Sigmoid colon (tissue), 4 donors: ENCODE results near the gene PLK1.

Source experiments
- EP300 ChIP-seq, 4 donors: sonication (generic); formaldehyde crosslinking; IDR thresholded peaks; one replicate each; pipeline ENCODE4 v1.6.1; 2017; ENCODE audit warnings: antibody characterized with exemption in 4 of 4
- POLR2AphosphoS5 ChIP-seq, 4 donors: sonication (generic); formaldehyde crosslinking; IDR thresholded peaks; one replicate each; pipeline ENCODE4 v1.6.1; 2017; ENCODE audit warnings: antibody characterized with exemption in 4 of 4
- TF ChIP-seq, protein P1 (sequence below), 4 experiments: fragments of 450-650 bp in 3 of 4; fragments of 200-600 bp in 1 of 4; IDR thresholded peaks; one replicate each; pipeline ENCODE4 v1.5.1; 2016 to 2019; ENCODE audit warnings: antibody characterized with exemption in 4 of 4, mild to moderate bottlenecking in 3 of 4, moderate library complexity in 2 of 4

DNA sequence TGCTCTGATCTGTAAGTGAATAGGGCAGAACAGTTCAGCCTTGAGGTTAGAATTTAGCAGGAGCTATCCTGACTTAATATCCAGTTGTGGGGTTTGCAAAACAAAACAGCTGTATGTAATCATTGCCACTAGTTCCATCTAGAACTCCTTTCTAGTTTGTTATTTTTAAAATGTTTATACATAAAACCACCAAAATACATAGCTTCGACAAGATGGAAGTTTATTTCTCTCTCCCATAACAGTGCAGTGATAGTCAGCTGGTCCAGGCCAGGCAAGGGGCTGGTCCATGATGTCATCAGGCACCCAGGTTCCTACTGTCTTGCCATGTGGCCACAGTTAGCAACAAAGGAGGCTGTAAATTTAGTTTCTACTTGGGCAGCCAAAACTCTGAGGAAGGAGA, 10.5 kb upstream of the PLK1 start:
- TF ChIP-seq, protein P1, sequence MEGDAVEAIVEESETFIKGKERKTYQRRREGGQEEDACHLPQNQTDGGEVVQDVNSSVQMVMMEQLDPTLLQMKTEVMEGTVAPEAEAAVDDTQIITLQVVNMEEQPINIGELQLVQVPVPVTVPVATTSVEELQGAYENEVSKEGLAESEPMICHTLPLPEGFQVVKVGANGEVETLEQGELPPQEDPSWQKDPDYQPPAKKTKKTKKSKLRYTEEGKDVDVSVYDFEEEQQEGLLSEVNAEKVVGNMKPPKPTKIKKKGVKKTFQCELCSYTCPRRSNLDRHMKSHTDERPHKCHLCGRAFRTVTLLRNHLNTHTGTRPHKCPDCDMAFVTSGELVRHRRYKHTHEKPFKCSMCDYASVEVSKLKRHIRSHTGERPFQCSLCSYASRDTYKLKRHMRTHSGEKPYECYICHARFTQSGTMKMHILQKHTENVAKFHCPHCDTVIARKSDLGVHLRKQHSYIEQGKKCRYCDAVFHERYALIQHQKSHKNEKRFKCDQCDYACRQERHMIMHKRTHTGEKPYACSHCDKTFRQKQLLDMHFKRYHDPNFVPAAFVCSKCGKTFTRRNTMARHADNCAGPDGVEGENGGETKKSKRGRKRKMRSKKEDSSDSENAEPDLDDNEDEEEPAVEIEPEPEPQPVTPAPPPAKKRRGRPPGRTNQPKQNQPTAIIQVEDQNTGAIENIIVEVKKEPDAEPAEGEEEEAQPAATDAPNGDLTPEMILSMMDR (IDR thresholded peaks at IDR 0.05) = no peak
- TF ChIP-seq EP300 (IDR thresholded peaks at IDR 0.05) (no peak), POLR2AphosphoS5 (IDR thresholded peaks at IDR 0.05) (no peak)
